Neural cell (in vitro differentiated cells): ENCODE results near the gene SUN5. TPM values are rescaled to one million over a fixed set of nuclear protein-coding genes. Genes with fewer than 3 reads are reported as not detected.
"Not testable (repeated sequence)": the region's sequence is repeated elsewhere in the genome, so short reads cannot be mapped to it uniquely, and the experiment has no call there.

Experiments used
- H2AFZ ChIP-seq: fragments of 200-600, 300-800 bp; sonication (generic), shearing (Covaris generic); 2 replicates; pipeline ENCODE4 v1.6.0; 2014; ENCODE audit warnings: low read depth, mild to moderate bottlenecking, antibody characterized with exemption, low read length, moderate library complexity
- H3F3A ChIP-seq: fragments of 200-600 bp; shearing (Covaris generic); 2 replicates; pipeline ENCODE4 v1.6.1; 2016; ENCODE audit warnings: mild to moderate bottlenecking, moderate library complexity, mixed read lengths, antibody characterized with exemption, low read length; ENCODE audit not compliant: insufficient read depth, poor library complexity, severe bottlenecking
- H3K27ac ChIP-seq: fragments of 200-600, 300-800 bp; sonication (generic), shearing (Covaris generic); 2 replicates; pipeline ENCODE4 v1.5.1; 2014; ENCODE audit warnings: mild to moderate bottlenecking, low read length, moderate library complexity
- H3K27me3 ChIP-seq: fragments of 300-800, 200-600 bp; sonication (generic), shearing (Covaris generic); 2 replicates; pipeline ENCODE4 v1.6.0; 2014; ENCODE audit warnings: mild to moderate bottlenecking, low read depth, low read length, moderate library complexity; ENCODE audit not compliant: insufficient read depth
- H3K36me3 ChIP-seq: fragments of 300-800, 200-600 bp; sonication (generic), shearing (Covaris generic); 2 replicates; pipeline ENCODE4 v1.5.1; 2014; ENCODE audit warnings: mild to moderate bottlenecking, antibody characterized with exemption, low read length, moderate library complexity; ENCODE audit not compliant: insufficient read depth
- H3K4me2 ChIP-seq: fragments of 300-800, 200-600 bp; sonication (generic), shearing (Covaris generic); 2 replicates; pipeline ENCODE4 v1.6.0; 2014; ENCODE audit warnings: mild to moderate bottlenecking, low read length
- H3K4me3 ChIP-seq: fragments of 300-800, 200-600 bp; sonication (generic), shearing (Covaris generic); 2 replicates; pipeline ENCODE4 v1.5.1; 2014; ENCODE audit warnings: mild to moderate bottlenecking, low read length, moderate library complexity
- H3K79me2 ChIP-seq: fragments of 200-600 bp; shearing (Covaris generic); replicated peaks from 2 replicates; pipeline ENCODE4 v1.6.0; 2014; ENCODE audit warnings: mild to moderate bottlenecking, low read length, moderate library complexity; ENCODE audit not compliant: insufficient read depth
- H3K9ac ChIP-seq: fragments of 300-800, 200-600 bp; sonication (generic), shearing (Covaris generic); 2 replicates; pipeline ENCODE4 v1.6.1; 2016; ENCODE audit warnings: mild to moderate bottlenecking, low read length, mixed read lengths
- H3K9me2 ChIP-seq: fragments of 200-600 bp; shearing (Covaris generic); 2 replicates; pipeline ENCODE4 v1.6.1; 2016; ENCODE audit warnings: mild to moderate bottlenecking, low read length, mixed read lengths; ENCODE audit not compliant: insufficient read depth
- H3K9me3 ChIP-seq: fragments of 200-600, 300-800 bp; sonication (generic), shearing (Covaris generic); 2 replicates; pipeline ENCODE4 v1.6.1; 2016; ENCODE audit warnings: mild to moderate bottlenecking, mixed run types, low read length, moderate library complexity, mixed read lengths
- H4K20me1 ChIP-seq: fragments of 200-600 bp; shearing (Covaris generic); 2 replicates; pipeline ENCODE4 v1.6.1; 2016; ENCODE audit warnings: mild to moderate bottlenecking, mixed run types; ENCODE audit not compliant: insufficient read depth
- EP300 ChIP-seq: fragments of 450-650 bp; conservative IDR thresholded peaks from 2 replicates; pipeline ENCODE4 v1.6.1; 2014; ENCODE audit warnings: antibody characterized with exemption, mild to moderate bottlenecking, moderate library complexity; ENCODE audit not compliant: poor library complexity, severe bottlenecking
- EZH2 ChIP-seq: fragments of 200-600, 300-800 bp; shearing (Covaris generic), sonication (generic); IDR thresholded peaks from 2 replicates; pipeline ENCODE4 v1.6.1; 2014; ENCODE audit warnings: antibody characterized with exemption, low read length, borderline replicate concordance, mild to moderate bottlenecking; ENCODE audit not compliant: insufficient read depth, poor library complexity, severe bottlenecking
- MXI1 ChIP-seq: fragments of 450-650 bp; conservative IDR thresholded peaks from 2 replicates; pipeline ENCODE4 v1.6.1; 2014; ENCODE audit warnings: antibody characterized with exemption, mild to moderate bottlenecking; ENCODE audit not compliant: poor library complexity, severe bottlenecking
- POLR2AphosphoS5 ChIP-seq: IDR thresholded peaks from 2 replicates; pipeline ENCODE4 v1.6.1; 2012
- RAD21 ChIP-seq: fragments of 450-650 bp; conservative IDR thresholded peaks from 2 replicates; pipeline ENCODE4 v1.6.1; 2014; ENCODE audit warnings: antibody characterized with exemption, mild to moderate bottlenecking, moderate library complexity
- SMC3 ChIP-seq: fragments of 450-650 bp; conservative IDR thresholded peaks from 2 replicates; pipeline ENCODE4 v1.6.1; 2014; ENCODE audit warnings: antibody characterized with exemption, mild to moderate bottlenecking, moderate library complexity; ENCODE audit not compliant: poor library complexity
- TAF1 ChIP-seq: IDR thresholded peaks from 2 replicates; pipeline ENCODE4 v1.6.1; 2012; ENCODE audit warnings: low read depth
- polyA plus RNA-seq: library from polyadenylated mRNA; depleted of rRNA; stranded (reverse); fragments of >200 nt; gene quantifications from 2 replicates; pipeline ENCODE4 v1.2.3, GENCODE V29; 2014
- TF ChIP-seq, protein P1 (sequence below): IDR thresholded peaks from 2 replicates; pipeline ENCODE4 v1.6.1; 2012; ENCODE audit warnings: borderline replicate concordance
- TF ChIP-seq, protein P2 (sequence below): fragments of 450-650 bp; IDR thresholded peaks from 2 replicates; pipeline ENCODE4 v1.5.1; 2014; ENCODE audit warnings: antibody characterized with exemption, mild to moderate bottlenecking, moderate library complexity; ENCODE audit not compliant: poor library complexity, severe bottlenecking

SUN5 gene
- polyA plus RNA-seq, 1 donor from 2014 or later = not detected

DNA sequence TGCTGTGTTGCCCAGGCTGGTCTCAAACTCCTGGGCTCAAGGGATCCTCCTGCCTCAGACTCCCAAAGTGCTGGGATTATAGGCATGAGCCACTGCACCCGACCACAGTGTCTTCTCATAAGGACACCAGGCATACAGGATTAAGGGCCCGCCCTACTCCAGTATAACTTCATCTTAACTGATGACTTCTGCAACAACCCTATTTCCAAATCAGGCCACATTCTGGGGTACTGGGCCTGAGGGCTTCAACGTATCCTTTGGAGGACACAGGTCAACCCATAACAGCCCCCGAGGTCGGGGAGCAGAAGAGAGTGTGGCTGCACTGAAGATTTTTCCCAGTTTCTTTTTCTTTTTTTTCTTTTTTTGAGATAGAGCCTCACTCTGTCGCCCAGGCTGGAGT lies 39.7 kb downstream of the SUN5 start:
- Histone ChIP-seq H3K9me3 (no peaks in the 10 kb centered on the region), H3K36me3 (no peaks in the 10 kb centered on the region), H3K27ac (no peak overlapping the region), H3K27me3 (no peaks in the 10 kb centered on the region), H3K4me2 (no peak overlapping the region), H4K20me1 (no peaks in the 10 kb centered on the region), H2AFZ (no peak overlapping the region), H3K79me2 (no peaks in the 10 kb centered on the region), H3K9me2 (no peaks in the 10 kb centered on the region), H3K9ac (no peak overlapping the region), H3F3A (no peaks in the 10 kb centered on the region), H3K4me3 (no peak overlapping the region)
- TF ChIP-seq, protein P1, sequence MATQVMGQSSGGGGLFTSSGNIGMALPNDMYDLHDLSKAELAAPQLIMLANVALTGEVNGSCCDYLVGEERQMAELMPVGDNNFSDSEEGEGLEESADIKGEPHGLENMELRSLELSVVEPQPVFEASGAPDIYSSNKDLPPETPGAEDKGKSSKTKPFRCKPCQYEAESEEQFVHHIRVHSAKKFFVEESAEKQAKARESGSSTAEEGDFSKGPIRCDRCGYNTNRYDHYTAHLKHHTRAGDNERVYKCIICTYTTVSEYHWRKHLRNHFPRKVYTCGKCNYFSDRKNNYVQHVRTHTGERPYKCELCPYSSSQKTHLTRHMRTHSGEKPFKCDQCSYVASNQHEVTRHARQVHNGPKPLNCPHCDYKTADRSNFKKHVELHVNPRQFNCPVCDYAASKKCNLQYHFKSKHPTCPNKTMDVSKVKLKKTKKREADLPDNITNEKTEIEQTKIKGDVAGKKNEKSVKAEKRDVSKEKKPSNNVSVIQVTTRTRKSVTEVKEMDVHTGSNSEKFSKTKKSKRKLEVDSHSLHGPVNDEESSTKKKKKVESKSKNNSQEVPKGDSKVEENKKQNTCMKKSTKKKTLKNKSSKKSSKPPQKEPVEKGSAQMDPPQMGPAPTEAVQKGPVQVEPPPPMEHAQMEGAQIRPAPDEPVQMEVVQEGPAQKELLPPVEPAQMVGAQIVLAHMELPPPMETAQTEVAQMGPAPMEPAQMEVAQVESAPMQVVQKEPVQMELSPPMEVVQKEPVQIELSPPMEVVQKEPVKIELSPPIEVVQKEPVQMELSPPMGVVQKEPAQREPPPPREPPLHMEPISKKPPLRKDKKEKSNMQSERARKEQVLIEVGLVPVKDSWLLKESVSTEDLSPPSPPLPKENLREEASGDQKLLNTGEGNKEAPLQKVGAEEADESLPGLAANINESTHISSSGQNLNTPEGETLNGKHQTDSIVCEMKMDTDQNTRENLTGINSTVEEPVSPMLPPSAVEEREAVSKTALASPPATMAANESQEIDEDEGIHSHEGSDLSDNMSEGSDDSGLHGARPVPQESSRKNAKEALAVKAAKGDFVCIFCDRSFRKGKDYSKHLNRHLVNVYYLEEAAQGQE = no peak
- TF ChIP-seq EP300 = no peak
- no peak for TF ChIP-seq MXI1
- TF ChIP-seq EZH2 = no peak
- TF ChIP-seq POLR2AphosphoS5 = no peak
- no peak for TF ChIP-seq SMC3
- no peak for TF ChIP-seq RAD21
- TF ChIP-seq, protein P2, sequence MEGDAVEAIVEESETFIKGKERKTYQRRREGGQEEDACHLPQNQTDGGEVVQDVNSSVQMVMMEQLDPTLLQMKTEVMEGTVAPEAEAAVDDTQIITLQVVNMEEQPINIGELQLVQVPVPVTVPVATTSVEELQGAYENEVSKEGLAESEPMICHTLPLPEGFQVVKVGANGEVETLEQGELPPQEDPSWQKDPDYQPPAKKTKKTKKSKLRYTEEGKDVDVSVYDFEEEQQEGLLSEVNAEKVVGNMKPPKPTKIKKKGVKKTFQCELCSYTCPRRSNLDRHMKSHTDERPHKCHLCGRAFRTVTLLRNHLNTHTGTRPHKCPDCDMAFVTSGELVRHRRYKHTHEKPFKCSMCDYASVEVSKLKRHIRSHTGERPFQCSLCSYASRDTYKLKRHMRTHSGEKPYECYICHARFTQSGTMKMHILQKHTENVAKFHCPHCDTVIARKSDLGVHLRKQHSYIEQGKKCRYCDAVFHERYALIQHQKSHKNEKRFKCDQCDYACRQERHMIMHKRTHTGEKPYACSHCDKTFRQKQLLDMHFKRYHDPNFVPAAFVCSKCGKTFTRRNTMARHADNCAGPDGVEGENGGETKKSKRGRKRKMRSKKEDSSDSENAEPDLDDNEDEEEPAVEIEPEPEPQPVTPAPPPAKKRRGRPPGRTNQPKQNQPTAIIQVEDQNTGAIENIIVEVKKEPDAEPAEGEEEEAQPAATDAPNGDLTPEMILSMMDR = no peak
- TF ChIP-seq TAF1 = no peak

DNA sequence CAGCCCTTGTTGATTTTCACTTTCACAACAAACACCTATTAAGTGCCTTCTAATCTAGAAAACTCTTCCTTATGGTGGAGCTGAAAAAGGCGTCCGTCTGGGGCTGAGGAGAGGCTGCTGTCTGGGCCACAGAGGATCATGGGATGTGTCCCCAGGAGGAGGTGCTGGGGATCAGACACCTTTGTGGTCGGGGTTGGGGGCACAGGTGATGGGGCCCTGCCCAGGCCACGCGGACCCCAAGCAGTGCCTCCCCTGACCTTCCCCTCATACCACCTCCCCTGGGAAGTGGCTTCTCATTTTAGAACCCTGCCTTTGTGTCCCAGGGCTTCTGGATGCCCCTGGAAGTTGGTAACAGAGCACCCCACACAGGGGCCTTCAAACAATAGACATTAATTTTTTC lies 41.1 kb downstream of the SUN5 start:
- TF ChIP-seq, protein P2 = no peak
- TF ChIP-seq EZH2 (no peak), SMC3 (no peak)
- Histone ChIP-seq H3K36me3 (no peaks in the 10 kb centered on the region), H3K79me2 (no peaks in the 10 kb centered on the region), H3K4me2 (no peak overlapping the region), H3K27ac (no peak overlapping the region), H3F3A (no peaks in the 10 kb centered on the region), H3K27me3 (no peaks in the 10 kb centered on the region), H3K9me2 (no peaks in the 10 kb centered on the region), H3K4me3 (no peak overlapping the region), H2AFZ (no peak overlapping the region), H3K9me3 (no peaks in the 10 kb centered on the region), H4K20me1 (no peaks in the 10 kb centered on the region), H3K9ac (no peak overlapping the region)

DNA sequence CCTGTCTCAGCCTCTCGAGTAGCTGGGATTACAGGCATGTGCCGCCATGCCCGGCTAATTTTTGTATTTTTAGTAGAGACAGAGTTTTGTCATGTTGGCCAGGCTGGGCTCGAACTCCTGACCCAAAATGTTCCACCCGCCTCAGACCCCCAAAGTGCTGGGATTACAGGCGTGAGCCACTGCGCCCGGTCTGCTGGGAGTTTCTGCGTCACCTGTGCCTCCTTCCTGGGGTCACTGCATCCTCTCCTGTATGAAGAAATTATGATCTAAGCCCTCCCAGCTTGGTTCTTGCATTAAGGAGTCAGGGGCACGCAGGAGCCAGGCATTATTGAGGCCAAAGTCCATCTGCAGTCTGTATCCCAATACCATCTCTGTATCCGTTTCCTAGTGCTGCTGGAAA lies 41.6 kb downstream of the SUN5 start:
- not testable (repeated sequence) for H3K27ac ChIP-seq, H3K79me2 ChIP-seq, H3K4me3 ChIP-seq, H3K27me3 ChIP-seq, H3K9me2 ChIP-seq, H3K9me3 ChIP-seq, H2AFZ ChIP-seq, H3F3A ChIP-seq, H3K9ac ChIP-seq, H3K4me2 ChIP-seq, H3K36me3 ChIP-seq, H4K20me1 ChIP-seq
